HG03103 (cell line): ENCODE results near the gene DEDD2.
A peak's percentile ranks its signal among the peaks of the same experiment; 100 is the strongest.

Experiments
- ATAC-seq: cut with Tn5 transposase; IDR thresholded peaks from one replicate; pipeline ENCODE4 v1.9.1; 2021; ENCODE audit warnings: low read depth; ENCODE audit not compliant: unreplicated experiment

Gene DEDD2

GRCh38 chr19:42229855-42230351, 12.4 kb upstream of the DEDD2 start:
- no peak for ATAC-seq

- no peak for ATAC-seq
Observed at GRCh38 chr19:42229301-42229854, 11.9 kb upstream of the DEDD2 start.

- ATAC-seq = no peak
Observed at GRCh38 chr19:42228641-42229040, 11.2 kb upstream of the DEDD2 start.

- no peak for ATAC-seq
Observed at GRCh38 chr19:42226886-42227285, 9.4 kb upstream of the DEDD2 start.

DNA sequence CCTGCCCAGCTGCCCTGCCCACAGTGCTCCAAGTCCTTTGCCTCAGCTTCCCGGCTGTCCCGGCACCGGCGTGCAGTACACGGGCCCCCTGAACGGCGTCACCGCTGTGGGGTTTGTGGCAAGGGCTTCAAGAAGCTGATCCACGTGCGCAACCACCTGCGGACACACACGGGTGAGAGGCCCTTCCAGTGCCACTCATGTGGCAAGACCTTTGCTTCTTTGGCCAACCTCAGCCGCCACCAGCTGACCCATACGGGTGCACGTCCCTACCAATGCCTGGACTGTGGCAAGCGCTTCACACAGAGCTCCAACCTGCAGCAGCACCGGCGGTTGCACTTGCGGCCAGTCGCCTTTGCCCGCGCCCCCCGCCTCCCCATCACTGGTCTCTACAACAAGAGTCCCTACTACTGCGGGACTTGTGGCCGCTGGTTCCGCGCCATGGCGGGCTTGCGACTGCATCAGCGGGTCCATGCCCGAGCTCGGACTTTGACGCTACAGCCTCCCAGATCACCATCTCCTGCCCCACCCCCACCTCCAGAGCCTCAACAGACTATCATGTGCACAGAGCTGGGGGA, 8.3 kb upstream of the DEDD2 start:
- no peak for ATAC-seq

DNA sequence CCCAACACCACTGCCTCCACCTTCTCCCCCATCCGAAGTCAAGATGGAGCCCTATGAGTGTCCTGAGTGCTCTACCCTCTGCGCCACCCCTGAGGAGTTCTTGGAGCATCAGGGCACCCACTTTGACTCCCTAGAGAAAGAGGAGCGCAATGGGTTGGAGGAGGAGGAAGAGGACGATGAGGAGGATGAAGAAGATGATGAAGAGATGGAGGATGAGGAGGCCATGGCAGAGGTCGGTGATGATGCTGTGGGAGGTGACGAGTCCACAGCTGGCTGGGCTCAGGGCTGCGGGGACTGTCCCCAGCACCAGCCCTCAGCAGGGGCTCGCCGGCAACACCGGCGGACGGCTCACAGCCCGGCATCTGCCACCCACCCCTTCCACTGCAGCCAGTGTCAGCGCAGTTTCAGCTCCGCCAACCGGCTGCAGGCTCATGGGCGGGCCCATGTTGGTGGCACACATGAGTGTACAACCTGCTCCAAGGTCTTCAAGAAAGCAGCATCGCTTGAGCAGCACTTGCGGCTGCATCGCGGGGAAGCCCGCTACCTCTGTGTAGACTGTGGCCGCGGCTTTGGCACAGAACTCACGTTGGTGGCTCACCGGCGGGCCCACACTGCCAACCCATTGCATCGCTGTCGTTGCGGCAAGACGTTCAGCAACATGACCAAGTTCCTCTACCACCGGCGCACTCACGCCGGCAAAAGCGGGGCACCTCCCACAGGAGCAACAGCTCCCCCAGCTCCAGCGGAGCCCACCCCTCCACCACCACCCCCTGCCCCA, 7.7 kb upstream of the DEDD2 start:
- no peak for ATAC-seq

DNA sequence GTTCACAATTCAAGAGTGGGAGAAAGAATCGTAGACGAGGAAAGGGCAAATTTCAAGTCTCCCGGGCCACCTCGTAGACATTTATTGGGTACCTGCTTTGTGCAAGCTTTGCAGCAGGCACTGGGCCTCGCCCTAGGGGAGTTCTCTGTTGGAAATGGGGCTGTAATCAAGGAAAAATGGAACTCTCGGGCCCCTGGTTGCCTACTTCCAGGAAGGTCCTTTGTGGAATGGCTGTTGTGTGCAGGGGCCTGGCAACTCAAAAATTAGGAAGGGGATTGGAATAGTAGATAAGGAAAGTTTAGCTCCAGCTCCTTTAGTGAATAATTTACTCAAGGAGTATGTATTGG, 3.2 kb upstream of the DEDD2 start:
- ATAC-seq = no peak

- peak; percentile 59 for ATAC-seq
Observed at GRCh38 chr19:42219812-42220750, 2.6 kb upstream of the DEDD2 start, which contains the start of gene ZNF526. Gene ZNF526 (plus strand): TSS chr19:42220312. CDS start chr19:42224404, 4,092 bp downstream.

GRCh38 chr19:42216653-42217519, 591 bp downstream of the DEDD2 start:
- ATAC-seq = peak; percentile 5

DNA sequence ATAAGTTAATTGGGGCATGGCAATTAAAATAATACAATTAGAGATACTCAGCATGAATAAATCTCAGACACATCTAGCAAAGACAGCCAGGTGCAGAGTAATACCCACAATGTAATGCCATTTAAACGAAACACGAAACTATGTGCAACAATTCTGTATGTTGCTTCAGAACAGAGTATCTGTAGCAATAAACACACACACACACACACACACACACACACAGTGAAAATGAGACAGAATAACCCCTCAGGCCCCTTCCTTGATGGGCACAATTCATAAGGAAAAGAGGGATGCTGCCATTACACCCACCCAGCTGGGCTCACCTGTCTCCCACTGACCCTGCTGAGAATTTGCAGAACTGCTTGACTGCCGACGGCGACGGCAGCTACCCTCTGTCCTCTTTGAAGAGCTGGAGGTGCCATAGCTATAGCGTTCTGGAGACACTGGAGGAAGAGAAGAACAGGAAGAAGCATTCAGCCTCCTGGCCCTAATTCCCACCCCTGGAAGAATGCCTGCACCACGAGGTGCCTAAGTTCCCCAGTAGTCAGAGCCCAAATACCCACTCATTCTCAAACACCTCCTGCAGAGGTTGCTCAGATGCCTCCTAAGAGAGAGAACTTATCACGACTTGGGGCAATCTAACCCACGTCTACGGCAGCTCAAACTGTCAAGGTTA, 2.5 kb downstream of the DEDD2 start:
- no peak for ATAC-seq

DNA sequence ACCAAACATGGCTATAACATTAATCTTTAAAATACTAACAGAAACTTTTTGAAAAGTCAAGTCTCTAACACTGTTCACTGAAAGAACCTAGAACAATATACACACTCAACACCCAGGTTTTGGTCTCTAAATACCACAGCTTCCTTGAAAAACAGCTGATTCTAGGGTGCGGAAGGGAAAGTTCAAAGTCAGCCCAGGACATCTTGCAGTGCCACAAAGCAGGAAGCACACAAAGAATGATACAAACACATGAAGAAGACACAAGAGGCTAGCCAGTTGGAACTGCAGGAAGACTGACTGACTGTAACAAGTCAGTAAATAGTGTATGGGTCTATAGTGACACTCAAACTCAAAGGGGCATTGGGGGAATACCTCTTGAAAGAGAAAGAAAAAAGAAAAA, 4.6 kb downstream of the DEDD2 start:
- no peak for ATAC-seq

GRCh38 chr19:42208612-42209011, 8.9 kb downstream of the DEDD2 start:
- no peak for ATAC-seq

- ATAC-seq = no peak
Observed at GRCh38 chr19:42207767-42208271, 9.7 kb downstream of the DEDD2 start.

GRCh38 chr19:42206871-42207755, 10.4 kb downstream of the DEDD2 start:
- no peak for ATAC-seq

GRCh38 chr19:42204664-42205063, 12.8 kb downstream of the DEDD2 start:
- no peak for ATAC-seq

DNA sequence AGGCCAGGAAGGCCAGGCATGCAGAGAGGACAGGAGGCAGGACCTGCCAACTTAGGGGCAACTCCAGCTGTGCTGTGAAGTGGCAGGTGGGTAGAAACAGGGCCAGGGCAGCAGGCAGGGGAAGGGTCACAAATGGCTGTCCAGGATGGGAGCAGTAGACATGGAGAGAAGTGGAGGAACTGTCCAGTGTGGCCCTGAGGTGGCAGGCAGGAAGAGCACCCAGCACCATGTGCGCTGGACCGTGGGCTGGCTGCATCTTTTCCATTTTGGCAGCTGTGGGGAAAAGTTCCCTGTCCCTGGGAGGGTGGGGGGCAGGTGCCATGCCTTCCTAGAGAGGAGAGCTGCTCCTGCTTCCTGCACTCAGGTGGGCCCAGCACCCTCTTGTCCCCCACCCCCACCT, 13.8 kb downstream of the DEDD2 start:
- no peak for ATAC-seq

DNA sequence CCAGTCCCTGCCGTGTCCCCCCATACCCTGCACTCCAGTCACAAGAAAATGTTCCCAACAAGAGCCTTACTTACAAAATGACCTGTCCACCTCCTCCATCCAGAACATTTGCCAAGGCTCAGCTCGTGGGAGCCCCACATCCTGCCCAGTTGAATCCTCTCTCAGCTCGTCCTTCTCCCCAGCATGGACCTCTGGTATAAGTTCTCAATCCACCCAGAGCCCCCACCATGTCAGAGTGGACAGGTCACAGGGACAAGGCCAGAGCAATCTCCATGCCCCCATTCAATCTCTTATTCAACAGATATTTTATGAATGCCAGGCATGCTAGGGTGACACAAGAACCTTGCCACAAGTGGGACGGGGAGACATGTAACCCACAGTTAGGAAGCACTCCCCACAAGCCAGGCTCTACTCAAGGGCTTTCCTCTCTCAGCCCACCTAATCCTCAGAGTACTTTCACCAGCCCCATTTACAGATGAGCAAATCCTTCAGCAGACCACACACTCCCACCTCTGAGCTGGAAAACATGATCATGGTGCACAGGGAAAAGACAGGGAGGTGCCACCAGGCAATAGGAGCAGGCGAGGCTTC, 15.1 kb downstream of the DEDD2 start:
- no peak for ATAC-seq
